ENCODE measurements around the gene AP1S1.
"Not testable (repeated sequence)": the region's sequence is repeated elsewhere in the genome, so short reads cannot be mapped to it uniquely, and the experiment has no call there.

Gene AP1S1

GRCh38 chr7:101127460-101128039 is 26.7 kb upstream of the AP1S1 start:
- H3K9me2 ChIP-seq (ENCODE audit: low read depth, low read length): no peaks in the 10 kb centered on the region
- H4K20me1 ChIP-seq (ENCODE audit: insufficient read depth, low read length): no peaks in the 10 kb centered on the region
- no peak overlapping the region for H2AFZ ChIP-seq (ENCODE audit: low read length)
- no peaks in the 10 kb centered on the region for H3K36me3 ChIP-seq (ENCODE audit: insufficient read depth, low read length)
- H3K9ac ChIP-seq (ENCODE audit: low read length): no peak overlapping the region
- no peaks in the 10 kb centered on the region for H3F3A ChIP-seq (ENCODE audit: insufficient read depth, low read length)
- no peaks in the 10 kb centered on the region for H3K9me3 ChIP-seq (ENCODE audit: low read length)
- TF ChIP-seq CTCF (IDR thresholded peaks at IDR 0.05; ENCODE audit: low read length) (no peak), EZH2 (IDR thresholded peaks at IDR 0.05; ENCODE audit: borderline replicate concordance, low read length) (no peak)
- H3K27me3 ChIP-seq (ENCODE audit: insufficient read depth, low read length): peaks cover 5% of the 10 kb centered on the region
- no peak overlapping the region for H3K27ac ChIP-seq (ENCODE audit: low read depth, low read length, poor library complexity, severe bottlenecking)
- no peak overlapping the region; the same call in 1 of the 2 replicates for H3K4me2 ChIP-seq (ENCODE audit: low read length)
- H3K4me1 ChIP-seq (ENCODE audit: insufficient read depth, low read length, severe bottlenecking): peaks cover 14% of the 10 kb centered on the region
- no peaks in the 10 kb centered on the region for H3K79me2 ChIP-seq (ENCODE audit: insufficient read depth, low read length)
- no peak overlapping the region for H3K4me3 ChIP-seq (ENCODE audit: low read depth, low read length, poor library complexity, severe bottlenecking)

- peaks cover 14% of the 10 kb centered on the region for H3K4me1 ChIP-seq (ENCODE audit: insufficient read depth, low read length, severe bottlenecking)
- H3K9ac ChIP-seq (ENCODE audit: low read length): no peak overlapping the region
- H3K27ac ChIP-seq (ENCODE audit: low read depth, low read length, poor library complexity, severe bottlenecking): no peak overlapping the region
- TF ChIP-seq CTCF (IDR thresholded peaks at IDR 0.05; ENCODE audit: low read length) (no peak; the same call in 1 of the 2 replicates), EZH2 (IDR thresholded peaks at IDR 0.05; ENCODE audit: borderline replicate concordance, low read length) (no peak)
- no peak overlapping the region for H2AFZ ChIP-seq (ENCODE audit: low read length)
- no peaks in the 10 kb centered on the region for H3K36me3 ChIP-seq (ENCODE audit: insufficient read depth, low read length)
- H3K4me2 ChIP-seq (ENCODE audit: low read length): no peak overlapping the region
- H3K4me3 ChIP-seq (ENCODE audit: low read depth, low read length, poor library complexity, severe bottlenecking): no peak overlapping the region
- H4K20me1 ChIP-seq (ENCODE audit: insufficient read depth, low read length): no peaks in the 10 kb centered on the region
- peaks cover 5% of the 10 kb centered on the region for H3K27me3 ChIP-seq (ENCODE audit: insufficient read depth, low read length)
- H3K9me3 ChIP-seq (ENCODE audit: low read length): no peaks in the 10 kb centered on the region
- H3F3A ChIP-seq (ENCODE audit: insufficient read depth, low read length): no peaks in the 10 kb centered on the region
- H3K79me2 ChIP-seq (ENCODE audit: insufficient read depth, low read length): no peaks in the 10 kb centered on the region
- H3K9me2 ChIP-seq (ENCODE audit: low read depth, low read length): no peaks in the 10 kb centered on the region
Observed at GRCh38 chr7:101128040-101128834, 26.0 kb upstream of the AP1S1 start.

GRCh38 chr7:101129603-101130117 is 24.6 kb upstream of the AP1S1 start:
- H3K4me1 ChIP-seq (ENCODE audit: insufficient read depth, low read length, severe bottlenecking): peaks cover 14% of the 10 kb centered on the region
- H3K9me3 ChIP-seq (ENCODE audit: low read length): no peaks in the 10 kb centered on the region
- no peak for TF ChIP-seq CTCF (IDR thresholded peaks at IDR 0.05; ENCODE audit: low read length)
- H2AFZ ChIP-seq (ENCODE audit: low read length): no peak overlapping the region
- H3K4me3 ChIP-seq (ENCODE audit: low read depth, low read length, poor library complexity, severe bottlenecking): no peak overlapping the region
- no peaks in the 10 kb centered on the region for H3K36me3 ChIP-seq (ENCODE audit: insufficient read depth, low read length)
- H3K27ac ChIP-seq (ENCODE audit: low read depth, low read length, poor library complexity, severe bottlenecking): no peak overlapping the region
- H3K9ac ChIP-seq (ENCODE audit: low read length): no peak overlapping the region
- no peak overlapping the region for H3K4me2 ChIP-seq (ENCODE audit: low read length)
- no peaks in the 10 kb centered on the region for H3K79me2 ChIP-seq (ENCODE audit: insufficient read depth, low read length)
- no peaks in the 10 kb centered on the region for H3K9me2 ChIP-seq (ENCODE audit: low read depth, low read length)
- no peaks in the 10 kb centered on the region for H3F3A ChIP-seq (ENCODE audit: insufficient read depth, low read length)
- H3K27me3 ChIP-seq (ENCODE audit: insufficient read depth, low read length): peaks cover 3% of the 10 kb centered on the region
- H4K20me1 ChIP-seq (ENCODE audit: insufficient read depth, low read length): no peaks in the 10 kb centered on the region

GRCh38 chr7:101132626-101133600 is 21.4 kb upstream of the AP1S1 start:
- not testable (repeated sequence) for H3K36me3 ChIP-seq (ENCODE audit: insufficient read depth, low read length)

More at GRCh38 chr7:101132626-101133600, 21.4 kb upstream of the AP1S1 start:
- not testable (repeated sequence) for H4K20me1 ChIP-seq (ENCODE audit: insufficient read depth, low read length); H3K79me2 ChIP-seq (ENCODE audit: insufficient read depth, low read length); H3K9me2 ChIP-seq (ENCODE audit: low read depth, low read length); H3K4me1 ChIP-seq (ENCODE audit: insufficient read depth, low read length, severe bottlenecking); H3K27me3 ChIP-seq (ENCODE audit: insufficient read depth, low read length); H3K4me3 ChIP-seq (ENCODE audit: low read depth, low read length, poor library complexity, severe bottlenecking); H3K9me3 ChIP-seq (ENCODE audit: low read length); H3K4me2 ChIP-seq (ENCODE audit: low read length); H3K27ac ChIP-seq (ENCODE audit: low read depth, low read length, poor library complexity, severe bottlenecking); H2AFZ ChIP-seq (ENCODE audit: low read length); H3K9ac ChIP-seq (ENCODE audit: low read length); H3F3A ChIP-seq (ENCODE audit: insufficient read depth, low read length)

All from OCI-LY1 (cell line).